SK-N-SH (cell line): ENCODE results near the gene PPP1R36. TPM values are rescaled to one million over a fixed set of nuclear protein-coding genes. Genes with fewer than 3 reads are reported as not detected.

Experiments used
- CTCF ChIA-PET: fragments of 300-600, 350-600 bp; formaldehyde crosslinking; extraction: SDS; loops from one replicate; lab custom pipeline; 2021; lab: Yijun Ruan, JAX
- POLR2A ChIA-PET: fragments of 350-600 bp; sonication (Branson Sonifier 250); formaldehyde crosslinking; extraction: SDS; loops from one replicate; lab custom pipeline; 2020; ENCODE audit warnings: antibody characterized with exemption, inconsistent platforms; lab: Yijun Ruan, JAX
- DNase-seq: peaks from one replicate; pipeline ENCODE4 v3.0.0; 2012
- H2AFZ ChIP-seq: fragments of 200-600 bp; sonication (generic); 2 replicates; pipeline ENCODE4 v1.8.1; 2016; ENCODE audit warnings: antibody characterized with exemption, mild to moderate bottlenecking, low read depth
- H3F3A ChIP-seq: fragments of 200-600 bp; sonication (generic); replicated peaks from 2 replicates; pipeline ENCODE3; 2016; ENCODE audit warnings: antibody characterized with exemption, mild to moderate bottlenecking; ENCODE audit not compliant: insufficient read depth
- H3K27ac ChIP-seq, 2 experiments: fragments of 200-500 bp in 1 of 2; fragments of 200-600 bp in 1 of 2; sonication (Bioruptor generic) in 1 of 2; sonication (generic), shearing (Covaris generic) in 1 of 2; 2 replicates each; pipeline versions ENCODE4 v1.5.1 to v1.6.1; 2014 to 2016; ENCODE audit warnings: low read depth in 2 of 2, inconsistent platforms in 1 of 2, low read length in 1 of 2, mild to moderate bottlenecking in 1 of 2, mixed read lengths in 1 of 2
- H3K27me3 ChIP-seq: fragments of 200-600 bp; sonication (generic), shearing (Covaris generic); 2 replicates; pipeline ENCODE4 v1.6.1; 2016; ENCODE audit warnings: mixed run types; ENCODE audit not compliant: insufficient read depth
- H3K36me3 ChIP-seq, 2 experiments: fragments of 200-500 bp in 1 of 2; fragments of 200-600 bp in 1 of 2; sonication (Bioruptor generic) in 1 of 2; sonication (generic) in 1 of 2; replicated peaks in 1 of 2; 2 replicates each; pipeline versions ENCODE3 to v1.5.1; 2014 to 2016; ENCODE audit warnings: low read length in 1 of 2, mild to moderate bottlenecking in 1 of 2; ENCODE audit not compliant: insufficient read depth in 2 of 2, control insufficient read depth in 1 of 2
- H3K4me1 ChIP-seq, 2 experiments: fragments of 200-500 bp in 1 of 2; fragments of 200-600 bp in 1 of 2; sonication (Bioruptor generic) in 1 of 2; sonication (generic), shearing (Covaris generic) in 1 of 2; 2 replicates each; pipeline versions ENCODE4 v1.5.1 to v1.6.1; 2014 to 2016; ENCODE audit warnings: low read depth in 1 of 2, low read length in 1 of 2, mixed run types in 1 of 2; ENCODE audit not compliant: insufficient read depth in 2 of 2, control insufficient read depth in 1 of 2
- H3K4me2 ChIP-seq: fragments of 200-600 bp; sonication (generic), shearing (Covaris generic); 2 replicates; pipeline ENCODE4 v1.6.1; 2017; ENCODE audit warnings: mixed run types
- H3K4me3 ChIP-seq, 2 experiments: fragments of 200-500 bp in 1 of 2; fragments of 200-600 bp in 1 of 2; sonication (Bioruptor generic) in 1 of 2; sonication (generic), shearing (Covaris generic) in 1 of 2; 2 replicates each; pipeline versions ENCODE4 v1.5.1 to v1.8.1; 2014 to 2016; ENCODE audit warnings: low read depth in 2 of 2, inconsistent platforms in 1 of 2, low read length in 1 of 2, mild to moderate bottlenecking in 1 of 2, mixed read lengths in 1 of 2, moderate library complexity in 1 of 2
- H3K79me2 ChIP-seq: fragments of 200-600 bp; sonication (generic); 2 replicates; pipeline ENCODE4 v1.8.1; 2017; ENCODE audit warnings: mild to moderate bottlenecking; ENCODE audit not compliant: insufficient read depth
- H3K9ac ChIP-seq: fragments of 200-600 bp; sonication (generic); 2 replicates; pipeline ENCODE4 v1.6.1; 2017; ENCODE audit warnings: mixed run types
- H3K9me2 ChIP-seq: fragments of 200-600 bp; sonication (generic); 2 replicates; pipeline ENCODE4 v1.6.1; 2017; ENCODE audit warnings: mixed run types
- H3K9me3 ChIP-seq: fragments of 200-600 bp; sonication (generic); 2 replicates; pipeline ENCODE4 v1.6.1; 2017; ENCODE audit warnings: mixed run types, mild to moderate bottlenecking, moderate library complexity
- H4K20me1 ChIP-seq: fragments of 200-600 bp; sonication (generic); 2 replicates; pipeline ENCODE4 v1.6.1; 2017; ENCODE audit warnings: mild to moderate bottlenecking, mixed run types; ENCODE audit not compliant: insufficient read depth
- EP300 ChIP-seq, 2 experiments: IDR thresholded peaks; 2 replicates each; pipeline versions ENCODE4 v1.4.0 to v1.6.1; 2012; ENCODE audit warnings: borderline replicate concordance in 1 of 2, low read depth in 1 of 2, low read length in 1 of 2
- MEF2A ChIP-seq: IDR thresholded peaks from 2 replicates; pipeline ENCODE4 v1.4.0; 2012; ENCODE audit warnings: low read depth, borderline replicate concordance
- NRF1 ChIP-seq: IDR thresholded peaks from 2 replicates; pipeline ENCODE4 v1.6.1; 2012; ENCODE audit warnings: low read depth, mild to moderate bottlenecking, low read length
- RCOR1 ChIP-seq: fragments of 150-350 bp; IDR thresholded peaks from 2 replicates; pipeline ENCODE4 v1.6.1; 2017; ENCODE audit warnings: antibody characterized with exemption, low read length
- REST ChIP-seq: IDR thresholded peaks from 2 replicates; pipeline ENCODE4 v1.6.1; 2012; ENCODE audit warnings: mild to moderate bottlenecking, low read depth, low read length, moderate library complexity
- RFX5 ChIP-seq: IDR thresholded peaks from 2 replicates; pipeline ENCODE4 v1.6.1; 2012; ENCODE audit warnings: mild to moderate bottlenecking, improper control_type of control experiment, low read length
- SIN3A ChIP-seq: IDR thresholded peaks from 2 replicates; pipeline ENCODE4 v1.6.1; 2012; ENCODE audit warnings: low read depth, mild to moderate bottlenecking, low read length, moderate library complexity, borderline replicate concordance
- USF2 ChIP-seq: fragments of 150-350 bp; IDR thresholded peaks from 2 replicates; pipeline ENCODE4 v1.6.1; 2017; ENCODE audit warnings: antibody characterized with exemption, low read length, low read depth, borderline replicate concordance
- ZBTB33 ChIP-seq: IDR thresholded peaks from 2 replicates; pipeline ENCODE4 v1.4.0; 2012; ENCODE audit warnings: low read depth, borderline replicate concordance
- WGBS: methylation state at CpG from one replicate; pipeline ENCODE4 v1.1.6; 2017; ENCODE audit warnings: low lambda C conversion rate; 5-methylcytosine and 5-hydroxymethylcytosine counted together
- polyA plus RNA-seq, 3 experiments: library from polyadenylated mRNA; depleted of rRNA; stranded (reverse); fragments of >200 nt; gene quantifications; 2 replicates each; pipeline ENCODE4 v1.2.3, GENCODE V29; 2012

PPP1R36 gene
- polyA plus RNA-seq, 1 of the 3 experiments (the other 2 are of a cell fraction), result 0.08 TPM

GRCh38 chr14:64536488-64537245, 13.1 kb upstream of the PPP1R36 start:
- Histone ChIP-seq H3K9me2 (no peaks in the 10 kb centered on the region), H3K9me3 (no peaks in the 10 kb centered on the region), H3K4me2 (no peak overlapping the region), H3K79me2 (no peaks in the 10 kb centered on the region), H3K4me1 (peaks cover 0 to 5% of the 10 kb centered on the region in 2 experiments; a peak in 1 of 4 replicates), H2AFZ (no peak overlapping the region), H3K36me3 (peaks cover 0 to 2% of the 10 kb centered on the region in 2 experiments), H3K27me3 (no peaks in the 10 kb centered on the region), H3K4me3 (no peak overlapping the region), H3K9ac (no peak overlapping the region), H4K20me1 (no peaks in the 10 kb centered on the region), H3F3A (peaks cover 41% of the 10 kb centered on the region), H3K27ac (no peak overlapping the region)
- ChIA-PET POLR2A (interaction anchor here (0.6 kb wide), 1 partner anchor 17 kb away, joined by 3 read pairs; no protein-coding TSS in a partner anchor), CTCF (interaction anchor here (1.0 to 1.4 kb wide), 3 partner anchors 26 to 356 kb away, joined by 3 to 6 read pairs (median 4); no protein-coding TSS in a partner anchor)
- TF ChIP-seq ZBTB33 (no peak), EP300 (IDR thresholded peaks at IDR 0.05; ENCODE audit: borderline replicate concordance in 1 of 2, low read depth in 1 of 2, low read length in 1 of 2) (no peak), NRF1 (no peak), MEF2A (no peak), SIN3A (no peak), USF2 (no peak), RCOR1 (no peak), REST (no peak), RFX5 (no peak)
- 76% methylated on average over 4 of the region's 4 CpGs for WGBS
- no peak for DNase-seq
